ENCODE results near the gene IGFL2. TPM values are rescaled to one million over a fixed set of nuclear protein-coding genes. Genes with fewer than 3 reads are reported as not detected.

IGFL2 gene
- 0.13 TPM in 1 of 2 replicates, not detected in the other for total RNA-seq

GRCh38 chr19:46147791-46148288 is at the start of gene IGFL2:
Gene IGFL2, plus strand, starts transcription at chr19:46148238. Its CDS starts 41 bp downstream, at chr19:46148279.

DNA sequence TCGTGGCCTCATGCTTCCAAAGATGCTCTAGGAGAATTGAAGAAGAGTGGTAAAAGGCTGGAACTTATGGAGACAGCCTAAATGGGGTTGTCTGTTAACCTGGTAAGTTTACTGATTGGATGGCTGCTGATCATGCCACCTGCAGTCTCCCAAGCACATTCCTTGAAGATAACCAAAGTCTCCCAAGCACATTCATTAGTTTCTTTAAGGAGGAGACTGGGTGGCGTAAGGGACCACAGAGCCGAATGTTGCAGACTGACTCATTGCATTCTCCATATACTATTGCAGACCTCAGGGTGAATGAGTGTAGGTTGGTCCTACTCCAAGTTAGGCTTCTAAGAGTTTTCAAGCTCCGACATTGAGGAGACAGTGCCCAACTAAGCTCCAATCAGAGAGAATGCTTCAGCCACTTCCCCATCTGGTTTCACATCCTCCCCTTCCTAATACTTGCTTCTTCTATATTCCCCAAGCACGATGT is 23.4 kb upstream of the IGFL2 start, which contains the start of gene IGFL3:
IGFL3 (minus strand) TSS at position 51 of the 478 bp plus-strand sequence; CDS start at position 12, 39 bp downstream.

Other genes with a start within 250 kb of the IGFL2 start
- gene MYPOP, start 245.6 kb upstream of the IGFL2 start, total RNA-seq, result 2.2 and 3.5 TPM in 2 replicates
- gene NANOS2, start 233.5 kb upstream of the IGFL2 start, total RNA-seq, result not detected in 2 replicates
- gene NOVA2, start 174.4 kb upstream of the IGFL2 start, total RNA-seq, result 0.20 and 1.1 TPM in 2 replicates
- 4.5 and 5.9 TPM in 2 replicates for gene CCDC61, start 152.8 kb upstream of the IGFL2 start, total RNA-seq
- not detected in 2 replicates for gene PGLYRP1, start 125.2 kb upstream of the IGFL2 start, total RNA-seq
- gene IGFL4, start 107.2 kb upstream of the IGFL2 start, total RNA-seq, result 0.13 TPM in 1 of 2 replicates, not detected in the other
- gene IGFL3, start 23.6 kb upstream of the IGFL2 start, total RNA-seq, result not detected in 2 replicates
- gene IGFL1, start 81.5 kb downstream of the IGFL2 start, total RNA-seq, result not detected in 2 replicates
- gene HIF3A, start 148.8 kb downstream of the IGFL2 start, total RNA-seq, result 0.13 and 2.8 TPM in 2 replicates
- gene PPP5C, start 198.8 kb downstream of the IGFL2 start, total RNA-seq, result 37.9 and 43.2 TPM in 2 replicates